HepG2 (cell line): ENCODE measurements around the gene AMIGO1. TPM values are rescaled to one million over a fixed set of nuclear protein-coding genes. Genes with fewer than 3 reads are reported as not detected.

Experiments used
- ASH2L ChIP-seq: fragments of 300-600, 200-600 bp; sonication (generic); IDR thresholded peaks from 2 replicates; pipeline ENCODE4 v1.7.0; 2017; ENCODE audit warnings: low read depth, mild to moderate bottlenecking, moderate library complexity, mixed read lengths, low read length; ENCODE audit not compliant: insufficient read length
- ERF ChIP-seq: IDR thresholded peaks from 2 replicates; pipeline ENCODE4 v1.6.1; 2018; ENCODE audit warnings: missing biosample characterization, missing genetic modification reagents
- FIP1L1 ChIP-seq: fragments of 200-400 bp; formaldehyde crosslinking; IDR thresholded peaks from 2 replicates; pipeline ENCODE4 v1.6.1; 2018; ENCODE audit warnings: low read depth, mild to moderate bottlenecking, low read length, moderate library complexity, borderline replicate concordance; ENCODE audit not compliant: insufficient read depth
- HDAC6 ChIP-seq: fragments of 200-600 bp; sonication (generic); IDR thresholded peaks from 2 replicates; pipeline ENCODE4 v1.7.0; 2017; ENCODE audit warnings: mild to moderate bottlenecking, antibody characterized with exemption, low read length, low read depth
- NPAS2 ChIP-seq: sonication (generic); formaldehyde crosslinking; IDR thresholded peaks from 2 replicates; pipeline ENCODE4 v1.8.0; 2022; ENCODE audit warnings: mild to moderate bottlenecking, missing genetic modification reagents, borderline replicate concordance
- PHF20 ChIP-seq: sonication (generic); formaldehyde crosslinking; IDR thresholded peaks from 2 replicates; pipeline ENCODE4 v1.5.0; 2020; ENCODE audit warnings: mild to moderate bottlenecking, missing genetic modification reagents
- POLR2G ChIP-seq: fragments of 200-400 bp; formaldehyde crosslinking; IDR thresholded peaks from 2 replicates; pipeline ENCODE4 v1.6.1; 2018; ENCODE audit warnings: mild to moderate bottlenecking, low read depth, low read length, moderate library complexity
- TBX2 ChIP-seq: sonication (generic); formaldehyde crosslinking; IDR thresholded peaks from 2 replicates; pipeline ENCODE4 v1.5.0; 2020; ENCODE audit warnings: missing genetic modification reagents, mild to moderate bottlenecking, borderline replicate concordance
- THRA ChIP-seq: sonication (generic); formaldehyde crosslinking; IDR thresholded peaks from 2 replicates; pipeline ENCODE4 v1.4.0; 2020; ENCODE audit warnings: missing genetic modification reagents, borderline replicate concordance
- TP53 ChIP-seq: sonication (generic); formaldehyde crosslinking; conservative IDR thresholded peaks from 2 replicates; pipeline ENCODE4 v1.4.0; 2020; ENCODE audit warnings: missing genetic modification reagents
- USF2 ChIP-seq, 2 experiments: sonication (generic) in 1 of 2; formaldehyde crosslinking in 1 of 2; IDR thresholded peaks; 2 replicates each; pipeline versions ENCODE4 v1.5.1 to v1.6.1; 2011 to 2020; ENCODE audit warnings: borderline replicate concordance in 1 of 2, low read depth in 1 of 2, low read length in 1 of 2, mild to moderate bottlenecking in 1 of 2, missing genetic modification reagents in 1 of 2, moderate library complexity in 1 of 2
- ZNF383 ChIP-seq: sonication (generic); formaldehyde crosslinking; IDR thresholded peaks from 2 replicates; pipeline ENCODE4 v1.4.0; 2020; ENCODE audit warnings: missing genetic modification reagents, mild to moderate bottlenecking, borderline replicate concordance
- ZNF614 ChIP-seq: IDR thresholded peaks from 2 replicates; pipeline ENCODE4 v1.6.1; 2018; ENCODE audit warnings: missing biosample characterization, missing genetic modification reagents, inconsistent platforms, borderline replicate concordance
- ZXDC ChIP-seq: sonication (generic); formaldehyde crosslinking; IDR thresholded peaks from 2 replicates; pipeline ENCODE4 v1.5.0; 2020; ENCODE audit warnings: mild to moderate bottlenecking, missing genetic modification reagents
- polyA plus RNA-seq, 8 experiments: library from polyadenylated mRNA; depleted of rRNA in 3 of 8; stranded (reverse) in 7 of 8; unstranded in 1 of 8; fragments of >200 nt; fragmentation: Illumina TruSeq in 4 of 8; extraction: Trizol in 4 of 8; gene quantifications; 2 replicates each; pipeline versions ENCODE4 v1.2.1 to v1.2.3, GENCODE V29; 2011 to 2016; ENCODE audit warnings: low read depth in 4 of 8, missing spikeins in 1 of 8, mixed read lengths in 1 of 8; ENCODE audit not compliant: insufficient read depth in 1 of 8
- total RNA-seq, 5 experiments: library from RNA; depleted of rRNA; stranded (reverse); fragments of >200 nt; fragmentation: Illumina TruSeq; extraction: Trizol; gene quantifications; 2 replicates each; pipeline ENCODE4 v1.2.3, GENCODE V29; 2016; ENCODE audit warnings: low read depth in 1 of 5
- TF ChIP-seq, protein P1 (sequence below): sonication (generic); formaldehyde crosslinking; IDR thresholded peaks from 2 replicates; pipeline ENCODE4 v1.5.0; 2020; ENCODE audit warnings: missing genetic modification reagents

The AMIGO1 gene
- total and polyA plus RNA-seq, 2 of the 13 experiments (the other 11 are each of a cell fraction or from before 2014, with no cell fraction given) = 0.40 to 1.3 TPM

GRCh38 chr1:109483672-109484518 lies 25.6 kb downstream of the AMIGO1 start, which contains the start of gene ATXN7L2 (continued):
- TF ChIP-seq THRA (CRISPR knock-in tag) = 0 out of 2 replicates have a peak, but pooled peaks have one; percentile 42
- TF ChIP-seq ERF (CRISPR knock-in tag) = peak; percentile 69; the same call in 1 of the 2 replicates
- no peak for TF ChIP-seq ZNF383 (CRISPR knock-in tag)
- TF ChIP-seq PHF20 (CRISPR knock-in tag) = peak; percentile 67
- TF ChIP-seq, protein P1, sequence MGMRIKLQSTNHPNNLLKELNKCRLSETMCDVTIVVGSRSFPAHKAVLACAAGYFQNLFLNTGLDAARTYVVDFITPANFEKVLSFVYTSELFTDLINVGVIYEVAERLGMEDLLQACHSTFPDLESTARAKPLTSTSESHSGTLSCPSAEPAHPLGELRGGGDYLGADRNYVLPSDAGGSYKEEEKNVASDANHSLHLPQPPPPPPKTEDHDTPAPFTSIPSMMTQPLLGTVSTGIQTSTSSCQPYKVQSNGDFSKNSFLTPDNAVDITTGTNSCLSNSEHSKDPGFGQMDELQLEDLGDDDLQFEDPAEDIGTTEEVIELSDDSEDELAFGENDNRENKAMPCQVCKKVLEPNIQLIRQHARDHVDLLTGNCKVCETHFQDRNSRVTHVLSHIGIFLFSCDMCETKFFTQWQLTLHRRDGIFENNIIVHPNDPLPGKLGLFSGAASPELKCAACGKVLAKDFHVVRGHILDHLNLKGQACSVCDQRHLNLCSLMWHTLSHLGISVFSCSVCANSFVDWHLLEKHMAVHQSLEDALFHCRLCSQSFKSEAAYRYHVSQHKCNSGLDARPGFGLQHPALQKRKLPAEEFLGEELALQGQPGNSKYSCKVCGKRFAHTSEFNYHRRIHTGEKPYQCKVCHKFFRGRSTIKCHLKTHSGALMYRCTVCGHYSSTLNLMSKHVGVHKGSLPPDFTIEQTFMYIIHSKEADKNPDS (CRISPR knock-in tag) = no peak
- TF ChIP-seq USF2 (IDR thresholded peaks at IDR 0.05; ENCODE audit: low read depth, low read length) = no peak
- TF ChIP-seq USF2 (CRISPR knock-in tag; IDR thresholded peaks at IDR 0.05; ENCODE audit: borderline replicate concordance) = no peak; the same call in 1 of the 2 replicates
- TF ChIP-seq NPAS2 = no peak
- no peak for TF ChIP-seq HDAC6
- peak; percentile 70; the same call in 1 of the 2 replicates for TF ChIP-seq ZXDC (CRISPR knock-in tag)
- no peak for TF ChIP-seq TP53 (CRISPR knock-in tag)
- TF ChIP-seq ASH2L = peak; percentile 93
- peak; percentile 86 for TF ChIP-seq POLR2G
- TF ChIP-seq ZNF614 (CRISPR knock-in tag) = peak; percentile 30; the same call in 1 of the 2 replicates
- TF ChIP-seq FIP1L1 = no peak
- TF ChIP-seq TBX2 (CRISPR knock-in tag) = peak; percentile 47; the same call in 1 of the 2 replicates
